GM19351 (cell line): ENCODE measurements around the gene TBC1D24.

Experiments used
- ATAC-seq: cut with Tn5 transposase; IDR thresholded peaks from one replicate; pipeline ENCODE4 v1.9.1; 2021; ENCODE audit warnings: mild to moderate bottlenecking, moderate library complexity; ENCODE audit not compliant: unreplicated experiment

The TBC1D24 gene

GRCh38 chr16:2514333-2515179 is 39.6 kb downstream of the TBC1D24 start:
- no peak for ATAC-seq

- no peak for ATAC-seq
Measured at GRCh38 chr16:2515180-2515851, 40.4 kb downstream of the TBC1D24 start.

- ATAC-seq = no peak
Measured at GRCh38 chr16:2516391-2517240, 41.7 kb downstream of the TBC1D24 start.

- ATAC-seq = no peak
Measured at GRCh38 chr16:2517954-2518605, 43.2 kb downstream of the TBC1D24 start.

- ATAC-seq = no peak
Measured at GRCh38 chr16:2518823-2519710, 44.1 kb downstream of the TBC1D24 start.

- ATAC-seq = no peak
Measured at GRCh38 chr16:2519711-2520080, 44.8 kb downstream of the TBC1D24 start.

- no peak for ATAC-seq
Measured at GRCh38 chr16:2520097-2520783, 45.3 kb downstream of the TBC1D24 start, which contains the start of gene AMDHD2. AMDHD2 (plus strand) TSS chr16:2520371; CDS start chr16:2520459, 88 bp downstream.

GRCh38 chr16:2520784-2521531 is 46.0 kb downstream of the TBC1D24 start:
- ATAC-seq = no peak

GRCh38 chr16:2523801-2524231 is 48.9 kb downstream of the TBC1D24 start:
- ATAC-seq = no peak

- no peak for ATAC-seq
Measured at GRCh38 chr16:2524339-2524938, 49.5 kb downstream of the TBC1D24 start.

- ATAC-seq = no peak
Measured at GRCh38 chr16:2526135-2526534, 51.2 kb downstream of the TBC1D24 start.

GRCh38 chr16:2527071-2527783 is 52.3 kb downstream of the TBC1D24 start:
- no peak for ATAC-seq

- no peak for ATAC-seq
Measured at GRCh38 chr16:2527784-2528100, 52.8 kb downstream of the TBC1D24 start.

- ATAC-seq = no peak
Measured at GRCh38 chr16:2528161-2529060, 53.5 kb downstream of the TBC1D24 start.

- ATAC-seq = no peak
Measured at GRCh38 chr16:2529061-2529931, 54.4 kb downstream of the TBC1D24 start.
